Glomerular endothelial cell (primary cell): ENCODE results near the gene TMEM132A. TPM values are rescaled to one million over a fixed set of nuclear protein-coding genes. Genes with fewer than 3 reads are reported as not detected.

ENCODE experiments used
- DNase-seq: peaks from one replicate; pipeline ENCODE4 v3.0.0-alpha.2; 2011; ENCODE audit warnings: low read depth, low spot score; ENCODE audit errors: extremely low read depth
- total RNA-seq: library from RNA; depleted of rRNA; stranded (reverse); fragments of >200 nt; gene quantifications from 2 replicates; pipeline ENCODE4 v1.2.3, GENCODE V29; 2015

TMEM132A gene
- 238 and 281 TPM in 2 replicates for total RNA-seq

- DNase-seq: no peak
These were observed at the start of gene TMEM132A for GRCh38 chr11:60924110-60924905. TMEM132A (plus strand) TSS chr11:60924460; CDS start chr11:60924634, 174 bp downstream.

- no peak for DNase-seq
These were observed 48.7 kb upstream of the TMEM132A start for GRCh38 chr11:60875366-60876167.

- no peak for DNase-seq
These were observed 48.1 kb upstream of the TMEM132A start for GRCh38 chr11:60876168-60876485.

- DNase-seq: no peak
These were observed 45.8 kb upstream of the TMEM132A start for GRCh38 chr11:60878245-60879101.

- no peak for DNase-seq
These were observed 45.2 kb upstream of the TMEM132A start for GRCh38 chr11:60879104-60879503.

GRCh38 chr11:60879971-60880588 is 44.2 kb upstream of the TMEM132A start:
- no peak for DNase-seq

GRCh38 chr11:60880643-60881282 is 43.5 kb upstream of the TMEM132A start:
- no peak for DNase-seq

GRCh38 chr11:60887556-60887955 is 36.7 kb upstream of the TMEM132A start:
- DNase-seq: no peak

- DNase-seq: no peak
These were observed 34.4 kb upstream of the TMEM132A start for GRCh38 chr11:60889869-60890311.

GRCh38 chr11:60890696-60891095 is 33.6 kb upstream of the TMEM132A start:
- DNase-seq: no peak

- no peak for DNase-seq
These were observed 33.0 kb upstream of the TMEM132A start for GRCh38 chr11:60891103-60891741.

GRCh38 chr11:60895687-60896086 is 28.6 kb upstream of the TMEM132A start:
- DNase-seq: no peak

GRCh38 chr11:60897496-60897895 is 26.8 kb upstream of the TMEM132A start:
- DNase-seq: no peak

- DNase-seq: no peak
These were observed 25.0 kb upstream of the TMEM132A start for GRCh38 chr11:60899046-60899936.

GRCh38 chr11:60899977-60900376 is 24.3 kb upstream of the TMEM132A start:
- no peak for DNase-seq

GRCh38 chr11:60900673-60901404 is 23.4 kb upstream of the TMEM132A start:
- DNase-seq: no peak

- no peak for DNase-seq
These were observed 21.6 kb upstream of the TMEM132A start for GRCh38 chr11:60902625-60903024.

- DNase-seq: no peak
These were observed 19.2 kb upstream of the TMEM132A start for GRCh38 chr11:60905047-60905446.
